22Rv1 (cell line): ENCODE measurements around the gene TNK2.

ENCODE experiments used
- CTCF ChIP-seq: fragments of 450-650 bp; IDR thresholded peaks from 2 replicates; pipeline ENCODE4 v1.5.1; 2017; ENCODE audit warnings: mild to moderate bottlenecking
- ZFX ChIP-seq: fragments of 450-650 bp; IDR thresholded peaks from 2 replicates; pipeline ENCODE4 v1.6.1; 2017; ENCODE audit warnings: antibody characterized with exemption, borderline replicate concordance

- TF ChIP-seq CTCF (no peak), ZFX (no peak)
These were observed 8.6 kb upstream of the TNK2 start for GRCh38 chr3:195916991-195917390.
